Uterus (tissue), 4 donors: ENCODE measurements around the gene TNFAIP8L1. TPM values are rescaled to one million over a fixed set of nuclear protein-coding genes. Genes with fewer than 3 reads are reported as not detected.
"Not testable (repeated sequence)": the region's sequence is repeated elsewhere in the genome, so short reads cannot be mapped to it uniquely, and the experiment has no call there.

Experiments
- DNase-seq, 2 donors: peaks; one replicate each; pipeline ENCODE4 v3.0.0-alpha.2; 2019 to 2020
- H3K27ac ChIP-seq, 2 donors: fragments of 200-600 bp; sonication (generic); 1 replicate in 1 of 2; 2 replicates in 1 of 2; pipeline ENCODE4 v1.5.1; 2016 to 2018
- H3K27me3 ChIP-seq, 2 donors: fragments of 200-600 bp; sonication (generic); one replicate each; pipeline ENCODE4 v1.5.1; 2018 to 2019; ENCODE audit warnings: control low read depth in 1 of 2
- H3K36me3 ChIP-seq, 2 donors: fragments of 200-600 bp; sonication (generic); one replicate each; pipeline ENCODE4 v1.5.1; 2019; ENCODE audit warnings: control low read depth in 1 of 2
- H3K4me1 ChIP-seq, 2 donors: fragments of 200-600 bp; sonication (generic); one replicate each; pipeline ENCODE4 v1.5.1; 2018 to 2019; ENCODE audit warnings: control low read depth in 1 of 2
- H3K4me3 ChIP-seq, 2 donors: fragments of 200-600 bp; sonication (generic); 1 replicate in 1 of 2; 2 replicates in 1 of 2; pipeline ENCODE4 v1.5.1; 2018 to 2019; ENCODE audit warnings: mild to moderate bottlenecking in 1 of 2
- H3K9me3 ChIP-seq, 2 donors: fragments of 200-600 bp; sonication (generic); one replicate each; pipeline ENCODE4 v1.5.1; 2019; ENCODE audit warnings: control low read depth in 1 of 2
- CTCF ChIP-seq, 4 experiments: fragments of 200-600 bp in 2 of 4; fragments of 450-650 bp in 2 of 4; sonication (generic) in 2 of 4; IDR thresholded peaks; one replicate each; pipeline ENCODE4 v1.5.1; 2016 to 2019; ENCODE audit warnings: antibody characterized with exemption in 4 of 4, mild to moderate bottlenecking in 2 of 4, moderate library complexity in 1 of 4
- POLR2A ChIP-seq, 2 donors: fragments of 450-650 bp; IDR thresholded peaks; one replicate each; pipeline ENCODE4 v1.6.1; 2016; ENCODE audit warnings: antibody characterized with exemption in 2 of 2, mild to moderate bottlenecking in 1 of 2, moderate library complexity in 1 of 2
- intact Hi-C: fragments of 100-400 bp; cut with DNase I; formaldehyde crosslinking; loops from one replicate; pipeline ENCODE4 v1.15.1; 2023; ENCODE audit warnings: low total_unique reads
- total RNA-seq, 4 donors: library from RNA; depleted of rRNA in 3 of 4; stranded (reverse); fragments of >200 nt in 3 of 4; gene quantifications; one replicate each; pipeline versions ENCODE4 v1.1.0 to v1.2.4, GENCODE V29; 2014 to 2023
- donor health status: DM: yes; HTN: yes; CAD: no.

Gene TNFAIP8L1
- total RNA-seq, 4 donors from 2014 or later: 0.77 to 20.6 (median 9.1) TPM

GRCh38 chr19:4673726-4674125, 34.4 kb downstream of the TNFAIP8L1 start:
- Histone ChIP-seq H3K36me3 (no peaks in the 10 kb centered on the region), H3K4me1 (peaks cover 0 to 2% of the 10 kb centered on the region in 2 donors), H3K9me3 (no peaks in the 10 kb centered on the region), H3K4me3 (no peak overlapping the region), H3K27ac (no peak overlapping the region), H3K27me3 (no peaks in the 10 kb centered on the region)
- intact Hi-C loops: no loop called here
- TF ChIP-seq CTCF (IDR thresholded peaks at IDR 0.05): no peak
- TF ChIP-seq POLR2A (IDR thresholded peaks at IDR 0.05): no peak
- DNase-seq: no peak

- no peaks in the 10 kb centered on the region for H3K27me3 ChIP-seq
- no peaks in the 10 kb centered on the region for H3K9me3 ChIP-seq
- H3K27ac ChIP-seq: no peak overlapping the region
- intact Hi-C loops: no loop called here
- TF ChIP-seq CTCF (IDR thresholded peaks at IDR 0.05) (no peak), POLR2A (IDR thresholded peaks at IDR 0.05) (no peak)
- no peak for DNase-seq
- H3K4me3 ChIP-seq: no peak overlapping the region
- no peaks in the 10 kb centered on the region for H3K36me3 ChIP-seq
- no peaks in the 10 kb centered on the region for H3K4me1 ChIP-seq
Observed at GRCh38 chr19:4675346-4675745, 36.0 kb downstream of the TNFAIP8L1 start.

- H3K4me3 ChIP-seq: no peak overlapping the region
- no peaks in the 10 kb centered on the region for H3K9me3 ChIP-seq
- no peaks in the 10 kb centered on the region for H3K4me1 ChIP-seq
- no peak overlapping the region for H3K27ac ChIP-seq
- TF ChIP-seq CTCF (IDR thresholded peaks at IDR 0.05) (no peak), POLR2A (IDR thresholded peaks at IDR 0.05) (no peak)
- intact Hi-C loops: no loop called here
- H3K36me3 ChIP-seq: no peaks in the 10 kb centered on the region
- no peak for DNase-seq
- no peaks in the 10 kb centered on the region for H3K27me3 ChIP-seq
Observed at GRCh38 chr19:4676955-4677731, 37.8 kb downstream of the TNFAIP8L1 start.

- intact Hi-C loops: no loop called here
- Histone ChIP-seq H3K27ac (no peak overlapping the region), H3K27me3 (no peaks in the 10 kb centered on the region), H3K4me3 (no peak overlapping the region), H3K4me1 (no peaks in the 10 kb centered on the region), H3K36me3 (no peaks in the 10 kb centered on the region), H3K9me3 (no peaks in the 10 kb centered on the region)
- TF ChIP-seq CTCF (IDR thresholded peaks at IDR 0.05) (no peak), POLR2A (IDR thresholded peaks at IDR 0.05) (no peak)
- DNase-seq: peak; percentile 38 to 47
Observed at GRCh38 chr19:4678881-4679790, 39.8 kb downstream of the TNFAIP8L1 start.

GRCh38 chr19:4680021-4680420, 40.7 kb downstream of the TNFAIP8L1 start:
- H3K27ac ChIP-seq, intact Hi-C loops, H3K4me3 ChIP-seq, H3K9me3 ChIP-seq, H3K27me3 ChIP-seq, H3K36me3 ChIP-seq, DNase-seq, H3K4me1 ChIP-seq: not testable (repeated sequence)
